Measurements from ENCODE around the gene LRRC46. TPM values are rescaled to one million over a fixed set of nuclear protein-coding genes. Genes with fewer than 3 reads are reported as not detected.

The LRRC46 gene
- total RNA-seq, 1 experiment from 2014 or later, result 0.31 TPM

DNA sequence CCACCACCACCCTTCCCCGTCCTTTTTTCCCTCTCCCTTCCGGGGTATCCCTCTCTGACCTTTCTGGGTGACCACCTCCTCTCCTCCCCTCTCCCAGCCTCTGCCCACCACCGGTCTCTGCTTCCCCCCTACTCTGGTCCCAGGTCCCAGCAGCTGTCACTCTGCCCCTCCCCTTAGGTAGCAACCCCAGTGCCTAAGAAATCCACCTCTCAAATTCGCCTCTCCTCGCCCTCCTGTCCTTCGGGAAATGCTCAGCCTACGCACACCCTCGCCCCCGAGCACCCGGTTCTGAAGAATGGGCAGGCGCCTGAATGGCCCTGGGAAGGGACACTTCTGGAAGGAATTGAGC lies 20.3 kb downstream of the LRRC46 start:
- H3K79me2 ChIP-seq (ENCODE audit: insufficient read depth, low read length), result no peaks in the 10 kb centered on the region
- no peak overlapping the region for H2BK15ac ChIP-seq (ENCODE audit: low read depth, low read length)
- Mint-ChIP-seq H3K4me1 (peaks cover 42 to 47% of the 10 kb centered on the region in 2 experiments), H3K9me3 (no peaks in the 10 kb centered on the region; a peak in 2 of 5 replicates), H3K27ac (no peak overlapping the region), H3K27me3 (ENCODE audit: low read depth) (peaks cover 96% of the 10 kb centered on the region), H3K36me3 (ENCODE audit: insufficient read depth in 1 of 3, low read depth in 3 of 3) (peaks cover 0 to 2% (median 0%) of the 10 kb centered on the region in 3 experiments; a peak in 1 of 7 replicates), H3K4me3 (peak overlapping the region; percentile 55 to 83)
- H2BK5ac ChIP-seq (ENCODE audit: insufficient read length, low read length), result no peak overlapping the region
- no peak overlapping the region for H3K23ac ChIP-seq (ENCODE audit: insufficient read length, low read depth, low read length)
- no peak overlapping the region for H4K5ac ChIP-seq (ENCODE audit: insufficient read length, low read depth, low read length)
- no peak overlapping the region for H4K91ac ChIP-seq (ENCODE audit: insufficient read length, low read depth, low read length)
- no peak overlapping the region for H3T11ph ChIP-seq (ENCODE audit: low read length)
- H3K27me3 ChIP-seq (ENCODE audit: insufficient read depth, low read length), result peaks cover 61% of the 10 kb centered on the region
- DNase-seq, result peak; percentile 79
- H3K9ac ChIP-seq (ENCODE audit: extremely low read depth, insufficient read length, low read length), result no peak overlapping the region
- H3K56ac ChIP-seq (ENCODE audit: insufficient read length, low read depth, low read length), result no peak overlapping the region
- H3K9me3 ChIP-seq (ENCODE audit: control insufficient read depth, low read depth, low read length), result no peaks in the 10 kb centered on the region
- WGBS (ENCODE audit: extremely low coverage, insufficient read length, low lambda C conversion rate), result no CpG with 5 or more reads among the region's 11 CpGs
- no peak overlapping the region for H3K4ac ChIP-seq (ENCODE audit: low read depth, low read length)
- H3K4me2 ChIP-seq (ENCODE audit: insufficient read depth, insufficient read length, low read length), result peak overlapping the region; percentile 75
- no peak overlapping the region for H2BK12ac ChIP-seq (ENCODE audit: insufficient read length, low read depth, low read length)
- TF ChIP-seq CTCF (conservative IDR thresholded peaks at IDR 0.05), result no peak
- H3K23me2 ChIP-seq (ENCODE audit: insufficient read length, low read depth, low read length, poor library complexity, severe bottlenecking), result peaks cover 27% of the 10 kb centered on the region
- no peaks in the 10 kb centered on the region for H4K20me1 ChIP-seq (ENCODE audit: control insufficient read depth, insufficient read depth, insufficient read length)
- H3K79me1 ChIP-seq (ENCODE audit: insufficient read depth, low read depth, low read length, poor library complexity, severe bottlenecking), result no peaks in the 10 kb centered on the region
- no peak overlapping the region for H2BK120ac ChIP-seq (ENCODE audit: low read depth, low read length, poor library complexity, severe bottlenecking)
- peaks cover 7% of the 10 kb centered on the region for H3K4me1 ChIP-seq (ENCODE audit: insufficient read depth, low read length)
- H2AFZ ChIP-seq (ENCODE audit: low read length), result no peak overlapping the region
- no peak overlapping the region for H2BK20ac ChIP-seq (ENCODE audit: low read depth, low read length, poor library complexity, severe bottlenecking)
- H3K14ac ChIP-seq (ENCODE audit: insufficient read depth, low read length), result no peak overlapping the region
- H4K8ac ChIP-seq (replicated peaks; ENCODE audit: insufficient read length, low read depth, low read length), result no peak overlapping the region
- H2AK5ac ChIP-seq (ENCODE audit: insufficient read length, low read length), result no peak overlapping the region
- H3K18ac ChIP-seq (ENCODE audit: insufficient read length, low read depth, low read length), result no peak overlapping the region
- no peak overlapping the region for H3K27ac ChIP-seq (ENCODE audit: insufficient read length, low read depth, low read length)

Measured in H9 (cell line).